Glutamatergic neuron (in vitro differentiated cells): ENCODE results near the gene BCKDK. TPM values are rescaled to one million over a fixed set of nuclear protein-coding genes. Genes with fewer than 3 reads are reported as not detected.

ENCODE experiments used
- DNase-seq: peaks from one replicate; pipeline ENCODE4 v3.0.0; 2022
- H3K27ac Mint-ChIP-seq: one replicate; pipeline ENCODE4 v1.8.0; 2020; ENCODE audit warnings: mild to moderate bottlenecking, mixed read lengths, inconsistent platforms; ENCODE audit not compliant: unreplicated experiment
- H3K27me3 Mint-ChIP-seq: one replicate; pipeline ENCODE4 v1.8.0; 2020; ENCODE audit warnings: mild to moderate bottlenecking, moderate library complexity, mixed read lengths, inconsistent platforms; ENCODE audit not compliant: unreplicated experiment
- H3K36me3 Mint-ChIP-seq: one replicate; pipeline ENCODE4 v1.8.0; 2020; ENCODE audit warnings: mild to moderate bottlenecking, mixed read lengths, inconsistent platforms; ENCODE audit not compliant: unreplicated experiment
- H3K4me1 Mint-ChIP-seq: one replicate; pipeline ENCODE4 v1.8.0; 2020; ENCODE audit warnings: mild to moderate bottlenecking, low read depth, mixed read lengths, inconsistent platforms; ENCODE audit not compliant: unreplicated experiment
- H3K4me3 Mint-ChIP-seq: one replicate; pipeline ENCODE4 v1.8.0; 2020; ENCODE audit warnings: mild to moderate bottlenecking, mixed read lengths, inconsistent platforms; ENCODE audit not compliant: unreplicated experiment
- H3K9me3 Mint-ChIP-seq: one replicate; pipeline ENCODE4 v1.8.0; 2020; ENCODE audit warnings: mild to moderate bottlenecking, moderate library complexity, mixed read lengths, inconsistent platforms; ENCODE audit not compliant: unreplicated experiment
- total RNA-seq: library from RNA; stranded (reverse); fragmentation: NEBNext Ultra II Directional; extraction: Animal tissue kit (Norgen Biotek cat#: 25700); gene quantifications from one replicate; pipeline ENCODE4 v1.2.1, GENCODE V29; 2021; ENCODE audit not compliant: unreplicated experiment
- TF ChIP-seq, protein P1 (sequence below): fragments of 200-600 bp; sonication (generic); IDR thresholded peaks from one replicate; pipeline ENCODE4 v1.5.0; 2021; ENCODE audit not compliant: partially characterized antibody, unreplicated experiment

Gene BCKDK
- total RNA-seq, 1 donor from 2014 or later: 62.4 TPM

DNA sequence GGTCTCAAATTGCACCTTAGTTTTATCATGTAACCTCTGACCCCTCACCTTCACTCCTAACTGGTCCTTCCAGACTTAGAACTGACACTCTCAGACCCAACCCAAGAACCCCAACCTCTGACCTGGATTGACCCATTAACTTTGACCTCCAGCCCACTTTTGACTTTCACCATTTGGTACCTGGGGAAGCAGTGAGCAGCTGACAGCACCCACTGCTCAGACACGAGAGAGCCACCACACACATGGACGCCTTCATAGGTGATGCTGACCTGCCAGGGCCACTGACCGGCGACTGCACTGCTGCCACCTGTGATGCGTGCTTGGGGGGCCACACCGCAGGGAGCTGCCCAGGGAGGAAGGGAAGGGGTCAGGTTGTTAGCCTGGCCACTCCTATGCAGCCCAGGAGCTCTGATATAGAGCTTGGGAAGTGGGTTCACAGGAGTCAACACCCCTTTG, 24.9 kb downstream of the BCKDK start:
- H3K36me3 Mint-ChIP-seq: no peaks in the 10 kb centered on the region
- H3K27me3 Mint-ChIP-seq: peaks cover 6% of the 10 kb centered on the region
- H3K4me3 Mint-ChIP-seq: no peak overlapping the region
- no peak for DNase-seq
- TF ChIP-seq, protein P1, sequence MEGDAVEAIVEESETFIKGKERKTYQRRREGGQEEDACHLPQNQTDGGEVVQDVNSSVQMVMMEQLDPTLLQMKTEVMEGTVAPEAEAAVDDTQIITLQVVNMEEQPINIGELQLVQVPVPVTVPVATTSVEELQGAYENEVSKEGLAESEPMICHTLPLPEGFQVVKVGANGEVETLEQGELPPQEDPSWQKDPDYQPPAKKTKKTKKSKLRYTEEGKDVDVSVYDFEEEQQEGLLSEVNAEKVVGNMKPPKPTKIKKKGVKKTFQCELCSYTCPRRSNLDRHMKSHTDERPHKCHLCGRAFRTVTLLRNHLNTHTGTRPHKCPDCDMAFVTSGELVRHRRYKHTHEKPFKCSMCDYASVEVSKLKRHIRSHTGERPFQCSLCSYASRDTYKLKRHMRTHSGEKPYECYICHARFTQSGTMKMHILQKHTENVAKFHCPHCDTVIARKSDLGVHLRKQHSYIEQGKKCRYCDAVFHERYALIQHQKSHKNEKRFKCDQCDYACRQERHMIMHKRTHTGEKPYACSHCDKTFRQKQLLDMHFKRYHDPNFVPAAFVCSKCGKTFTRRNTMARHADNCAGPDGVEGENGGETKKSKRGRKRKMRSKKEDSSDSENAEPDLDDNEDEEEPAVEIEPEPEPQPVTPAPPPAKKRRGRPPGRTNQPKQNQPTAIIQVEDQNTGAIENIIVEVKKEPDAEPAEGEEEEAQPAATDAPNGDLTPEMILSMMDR: no peak
- H3K9me3 Mint-ChIP-seq: peaks cover 2% of the 10 kb centered on the region
- H3K4me1 Mint-ChIP-seq: peaks cover 7% of the 10 kb centered on the region
- H3K27ac Mint-ChIP-seq: no peak overlapping the region

GRCh38 chr16:31134091-31134571, 25.9 kb downstream of the BCKDK start:
- TF ChIP-seq, protein P1: no peak
- peaks cover 6% of the 10 kb centered on the region for H3K27me3 Mint-ChIP-seq
- H3K4me1 Mint-ChIP-seq: peaks cover 7% of the 10 kb centered on the region
- H3K27ac Mint-ChIP-seq: peak overlapping the region; percentile 33
- H3K4me3 Mint-ChIP-seq: peak overlapping the region; percentile 25
- peaks cover 2% of the 10 kb centered on the region for H3K9me3 Mint-ChIP-seq
- no peak for DNase-seq
- H3K36me3 Mint-ChIP-seq: no peaks in the 10 kb centered on the region

- no peak overlapping the region for H3K4me3 Mint-ChIP-seq
- H3K9me3 Mint-ChIP-seq: peaks cover 2% of the 10 kb centered on the region
- H3K4me1 Mint-ChIP-seq: peaks cover 7% of the 10 kb centered on the region
- H3K36me3 Mint-ChIP-seq: no peaks in the 10 kb centered on the region
- TF ChIP-seq, protein P1: no peak
- H3K27ac Mint-ChIP-seq: no peak overlapping the region
- DNase-seq: no peak
- H3K27me3 Mint-ChIP-seq: peaks cover 6% of the 10 kb centered on the region
Measured at GRCh38 chr16:31134625-31135534, 26.7 kb downstream of the BCKDK start.

GRCh38 chr16:31135535-31136286, 27.5 kb downstream of the BCKDK start, which contains the start of gene PRSS8:
Gene PRSS8 (minus strand): TSS chr16:31135727. CDS start chr16:31135498, 229 bp downstream.
- Mint-ChIP-seq H3K27ac (no peak within 1 kb of the TSS), H3K9me3 (peaks cover 2% of the 10 kb centered on the region), H3K4me1 (peaks cover 7% of the 10 kb centered on the region), H3K27me3 (peaks cover 6% of the 10 kb centered on the region), H3K4me3 (no peak within 1 kb of the TSS), H3K36me3 (no peaks in the 10 kb centered on the region)
- TF ChIP-seq, protein P1: no peak
- no peak for DNase-seq
